Neural progenitor cell (in vitro differentiated cells): ENCODE results near the gene SLC35F3. TPM values are rescaled to one million over a fixed set of nuclear protein-coding genes. Genes with fewer than 3 reads are reported as not detected.

Source experiments
- DNase-seq: peaks from one replicate; pipeline ENCODE4 v3.0.0-alpha.2; 2016; ENCODE audit warnings: low spot score
- H2AFZ ChIP-seq: fragments of 200-600 bp; sonication (generic); replicated peaks from 2 replicates; pipeline ENCODE4 v1.6.1; 2016; ENCODE audit warnings: antibody characterized with exemption
- H3F3A ChIP-seq: fragments of 200-600 bp; sonication (generic); 2 replicates; pipeline ENCODE4 v1.6.1; 2016; ENCODE audit warnings: antibody characterized with exemption, low read depth
- H3K27ac ChIP-seq: fragments of 200-600 bp; sonication (generic); 2 replicates; pipeline ENCODE4 v1.5.1; 2016; ENCODE audit warnings: mild to moderate bottlenecking
- H3K27me3 ChIP-seq: fragments of 200-600 bp; sonication (generic); 2 replicates; pipeline ENCODE4 v1.6.1; 2016; ENCODE audit warnings: mild to moderate bottlenecking, moderate library complexity
- H3K36me3 ChIP-seq: fragments of 200-600 bp; sonication (generic); 2 replicates; pipeline ENCODE4 v1.5.1; 2016
- H3K4me1 ChIP-seq: fragments of 200-600 bp; sonication (generic); 2 replicates; pipeline ENCODE4 v1.6.1; 2016; ENCODE audit warnings: mixed run types
- H3K4me2 ChIP-seq: fragments of 200-600 bp; sonication (generic); 2 replicates; pipeline ENCODE4 v1.6.1; 2016
- H3K4me3 ChIP-seq: fragments of 200-600 bp; sonication (generic); 2 replicates; pipeline ENCODE4 v1.5.1; 2016
- H3K79me2 ChIP-seq: fragments of 200-600 bp; sonication (generic); 2 replicates; pipeline ENCODE4 v1.6.1; 2016; ENCODE audit warnings: low read depth
- H3K9ac ChIP-seq: fragments of 200-600 bp; sonication (generic); 2 replicates; pipeline ENCODE4 v1.6.1; 2016
- H3K9me3 ChIP-seq: fragments of 200-600 bp; sonication (generic); 2 replicates; pipeline ENCODE4 v1.5.1; 2016; ENCODE audit warnings: low read depth
- H4K20me1 ChIP-seq: fragments of 200-600 bp; sonication (generic); 2 replicates; pipeline ENCODE4 v1.6.1; 2016; ENCODE audit warnings: low read depth
- H3K27ac Mint-ChIP-seq: 3 replicates; pipeline ENCODE4 v1.8.0; 2021; ENCODE audit warnings: mixed read lengths
- H3K27me3 Mint-ChIP-seq: 2 replicates; pipeline ENCODE4 v1.8.0; 2022; ENCODE audit warnings: low read depth, mild to moderate bottlenecking, inconsistent platforms, moderate library complexity, mixed read lengths; ENCODE audit not compliant: insufficient read depth
- H3K36me3 Mint-ChIP-seq: 3 replicates; pipeline ENCODE4 v1.8.0; 2021; ENCODE audit warnings: mixed read lengths
- H3K4me1 Mint-ChIP-seq: 3 replicates; pipeline ENCODE4 v1.8.0; 2021; ENCODE audit warnings: mixed read lengths
- H3K4me3 Mint-ChIP-seq: 3 replicates; pipeline ENCODE4 v1.8.0; 2021; ENCODE audit warnings: mild to moderate bottlenecking, moderate library complexity, mixed read lengths
- H3K9me3 Mint-ChIP-seq: 3 replicates; pipeline ENCODE4 v1.8.0; 2020; ENCODE audit warnings: mixed read lengths
- CTCF ChIP-seq: fragments of 200-600 bp; sonication (generic); IDR thresholded peaks from 2 replicates; pipeline ENCODE4 v1.5.1; 2017; ENCODE audit warnings: antibody characterized with exemption, mild to moderate bottlenecking
- EZH2 ChIP-seq: fragments of 200-600 bp; sonication (generic); IDR thresholded peaks from 2 replicates; pipeline ENCODE4 v1.6.1; 2017; ENCODE audit warnings: antibody characterized with exemption, mild to moderate bottlenecking, moderate library complexity
- EZH2phosphoT487 ChIP-seq: fragments of 200-600 bp; sonication (generic); IDR thresholded peaks from 2 replicates; pipeline ENCODE4 v1.6.1; 2017; ENCODE audit warnings: antibody characterized with exemption
- total RNA-seq: library from RNA; depleted of rRNA; stranded (reverse); fragments of >200 nt; gene quantifications from 2 replicates; pipeline ENCODE4 v1.2.3, GENCODE V29; 2015; ENCODE audit warnings: low replicate concordance

SLC35F3 gene
- total RNA-seq, 1 donor from 2014 or later, result 0.79 TPM

- TF ChIP-seq EZH2phosphoT487 (no peak), CTCF (peak; percentile 80), EZH2 (no peak)
- H3K27ac ChIP-seq, result no peak overlapping the region
- DNase-seq, result peak; percentile 84
- H3K79me2 ChIP-seq, result no peaks in the 10 kb centered on the region
- H3F3A ChIP-seq, result no peaks in the 10 kb centered on the region
- Mint-ChIP-seq H3K9me3 (no peaks in the 10 kb centered on the region), H3K27me3 (peaks cover 5% of the 10 kb centered on the region), H3K4me1 (no peaks in the 10 kb centered on the region), H3K36me3 (no peaks in the 10 kb centered on the region), H3K4me3 (no peak overlapping the region), H3K27ac (no peak overlapping the region)
- H3K36me3 ChIP-seq, result no peaks in the 10 kb centered on the region
- H3K4me2 ChIP-seq, result no peak overlapping the region
- peak overlapping the region; percentile 42 for H2AFZ ChIP-seq
- no peaks in the 10 kb centered on the region for H3K9me3 ChIP-seq
- no peak overlapping the region for H3K4me3 ChIP-seq
- H4K20me1 ChIP-seq, result no peaks in the 10 kb centered on the region
- no peaks in the 10 kb centered on the region for H3K4me1 ChIP-seq
- no peaks in the 10 kb centered on the region for H3K27me3 ChIP-seq
- no peak overlapping the region for H3K9ac ChIP-seq
Observed at GRCh38 chr1:234154320-234155251, 250.1 kb downstream of the SLC35F3 start.

- no peak overlapping the region for H3K27ac ChIP-seq
- no peak for DNase-seq
- TF ChIP-seq EZH2 (no peak), CTCF (no peak), EZH2phosphoT487 (no peak)
- H3K4me2 ChIP-seq, result no peak overlapping the region
- H3K4me3 ChIP-seq, result no peak overlapping the region
- H3K36me3 ChIP-seq, result no peaks in the 10 kb centered on the region
- H3K36me3 Mint-ChIP-seq, result no peaks in the 10 kb centered on the region
- H3K79me2 ChIP-seq, result no peaks in the 10 kb centered on the region
- no peaks in the 10 kb centered on the region for H3F3A ChIP-seq
- no peak overlapping the region for H3K9ac ChIP-seq
- no peaks in the 10 kb centered on the region for H4K20me1 ChIP-seq
- H3K4me3 Mint-ChIP-seq, result no peak overlapping the region
- no peaks in the 10 kb centered on the region for H3K4me1 Mint-ChIP-seq
- H3K27ac Mint-ChIP-seq, result no peak overlapping the region
- H3K27me3 Mint-ChIP-seq, result peaks cover 2% of the 10 kb centered on the region
- H3K9me3 ChIP-seq, result no peaks in the 10 kb centered on the region
- H3K9me3 Mint-ChIP-seq, result no peaks in the 10 kb centered on the region
- H2AFZ ChIP-seq, result no peak overlapping the region
- no peaks in the 10 kb centered on the region for H3K27me3 ChIP-seq
- H3K4me1 ChIP-seq, result no peaks in the 10 kb centered on the region
Observed at GRCh38 chr1:234162661-234163060, 258.2 kb downstream of the SLC35F3 start.

- Histone ChIP-seq H3K4me2 (no peak overlapping the region), H3K9ac (no peak overlapping the region), H3F3A (no peaks in the 10 kb centered on the region), H3K4me1 (no peaks in the 10 kb centered on the region), H3K79me2 (no peaks in the 10 kb centered on the region), H2AFZ (peak overlapping the region; percentile 34), H3K36me3 (no peaks in the 10 kb centered on the region), H4K20me1 (no peaks in the 10 kb centered on the region), H3K27ac (no peak overlapping the region), H3K9me3 (no peaks in the 10 kb centered on the region), H3K27me3 (no peaks in the 10 kb centered on the region), H3K4me3 (no peak overlapping the region)
- DNase-seq, result no peak
- Mint-ChIP-seq H3K9me3 (no peaks in the 10 kb centered on the region), H3K27ac (no peak overlapping the region), H3K27me3 (peaks cover 2% of the 10 kb centered on the region), H3K4me3 (no peak overlapping the region), H3K4me1 (no peaks in the 10 kb centered on the region), H3K36me3 (no peaks in the 10 kb centered on the region)
- no peak for TF ChIP-seq EZH2phosphoT487
- TF ChIP-seq CTCF, result no peak
- TF ChIP-seq EZH2, result no peak
Observed at GRCh38 chr1:234163267-234163919, 258.9 kb downstream of the SLC35F3 start.
